ENCODE data around the gene OR52E1.
"Not testable (repeated sequence)": the region's sequence is repeated elsewhere in the genome, so short reads cannot be mapped to it uniquely, and the experiment has no call there.

OR52E1 gene

GRCh38 chr11:5069272-5069671 is at the start of gene OR52E1:
OR52E1 (plus strand) TSS chr11:5069572.
- no peak for DNase-seq (ENCODE audit: low read depth)

- no peak for DNase-seq (ENCODE audit: low read depth)
These were observed 47.4 kb upstream of the OR52E1 start for GRCh38 chr11:5021996-5022395.

GRCh38 chr11:5036669-5037068 is 32.7 kb upstream of the OR52E1 start:
- DNase-seq (ENCODE audit: low read depth) = no peak

GRCh38 chr11:5037926-5038325 is 31.4 kb upstream of the OR52E1 start:
- no peak for DNase-seq (ENCODE audit: low read depth)

GRCh38 chr11:5038341-5038740 is 31.0 kb upstream of the OR52E1 start:
- no peak for DNase-seq (ENCODE audit: low read depth)

GRCh38 chr11:5040876-5041275 is 28.5 kb upstream of the OR52E1 start:
- DNase-seq (ENCODE audit: low read depth) = no peak

GRCh38 chr11:5042091-5042490 is 27.3 kb upstream of the OR52E1 start:
- no peak for DNase-seq (ENCODE audit: low read depth)

GRCh38 chr11:5043380-5043779 is 26.0 kb upstream of the OR52E1 start:
- DNase-seq (ENCODE audit: low read depth) = no peak

- DNase-seq (ENCODE audit: low read depth) = no peak
These were observed 23.1 kb upstream of the OR52E1 start, which contains the start of gene OR52J3 for GRCh38 chr11:5046226-5046625. OR52J3 (plus strand) TSS chr11:5046526; CDS start chr11:5046526, 0 bp downstream.

GRCh38 chr11:5046754-5047330 is 22.5 kb upstream of the OR52E1 start:
- DNase-seq (ENCODE audit: low read depth) = no peak

GRCh38 chr11:5058679-5059078 is 10.7 kb upstream of the OR52E1 start:
- DNase-seq (ENCODE audit: low read depth) = not testable (repeated sequence)

GRCh38 chr11:5059391-5059790 is 10.0 kb upstream of the OR52E1 start, which contains the start of gene OR52E2:
OR52E2 (minus strand) TSS chr11:5059627; CDS start chr11:5059627, 0 bp downstream.
- no peak for DNase-seq (ENCODE audit: low read depth)

GRCh38 chr11:5065027-5065426 is 4.3 kb upstream of the OR52E1 start:
- no peak for DNase-seq (ENCODE audit: low read depth)

GRCh38 chr11:5071799-5072198 is 2.4 kb downstream of the OR52E1 start:
- DNase-seq (ENCODE audit: low read depth) = no peak

- DNase-seq (ENCODE audit: low read depth) = no peak
These were observed 12.0 kb downstream of the OR52E1 start for GRCh38 chr11:5081405-5081804.

GRCh38 chr11:5083602-5084001 is 14.2 kb downstream of the OR52E1 start:
- no peak for DNase-seq (ENCODE audit: low read depth)

- no peak for DNase-seq (ENCODE audit: low read depth)
These were observed 19.2 kb downstream of the OR52E1 start for GRCh38 chr11:5088556-5088955.

- no peak for DNase-seq (ENCODE audit: low read depth)
These were observed 21.3 kb downstream of the OR52E1 start for GRCh38 chr11:5090668-5091067.

- DNase-seq (ENCODE audit: low read depth) = no peak
These were observed 23.6 kb downstream of the OR52E1 start for GRCh38 chr11:5092821-5093585.

- DNase-seq (ENCODE audit: low read depth) = no peak
These were observed 26.6 kb downstream of the OR52E1 start for GRCh38 chr11:5096011-5096410.

- no peak for DNase-seq (ENCODE audit: low read depth)
These were observed 32.9 kb downstream of the OR52E1 start for GRCh38 chr11:5102246-5102645.

- no peak for DNase-seq (ENCODE audit: low read depth)
These were observed 33.7 kb downstream of the OR52E1 start for GRCh38 chr11:5103066-5103465.

GRCh38 chr11:5107285-5107684 is 37.9 kb downstream of the OR52E1 start:
- no peak for DNase-seq (ENCODE audit: low read depth)

- no peak for DNase-seq (ENCODE audit: low read depth)
These were observed 46.0 kb downstream of the OR52E1 start for GRCh38 chr11:5115339-5115738.
